ENCODE data around the gene IL3.

IL3 gene

DNA sequence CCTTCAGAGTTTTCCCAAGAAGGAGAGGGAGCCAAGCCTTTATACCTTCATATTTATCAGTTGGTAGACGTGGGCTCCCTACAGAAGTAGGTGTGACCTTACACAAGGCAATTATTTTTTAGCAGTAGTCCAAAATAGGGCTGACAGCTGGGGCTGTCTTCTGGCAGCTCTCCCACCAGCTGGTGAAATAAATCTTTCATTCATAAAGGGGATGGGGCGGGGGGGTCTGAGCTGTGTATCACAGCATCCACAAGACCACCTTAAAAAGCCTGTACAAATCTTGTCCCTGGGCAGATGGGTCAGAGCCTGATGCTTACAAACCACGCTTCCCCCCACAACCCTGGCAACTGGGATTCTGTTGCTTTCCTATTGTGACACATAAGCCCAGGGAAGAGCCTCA is 32.8 kb downstream of the IL3 start:
- no peak overlapping the region for H3K4me3 ChIP-seq (ENCODE audit: low read length)
- H3K9me3 ChIP-seq (replicated peaks; ENCODE audit: low read length) = no peaks in the 10 kb centered on the region
- no peaks in the 10 kb centered on the region for H3K36me3 ChIP-seq (ENCODE audit: insufficient read depth, low read length)
- no peak overlapping the region for H3K9ac ChIP-seq (ENCODE audit: low read depth, low read length)
- no peaks in the 10 kb centered on the region for H3K27me3 ChIP-seq (ENCODE audit: control insufficient read depth, insufficient read depth, low read length)
- H3K4me1 ChIP-seq (ENCODE audit: control insufficient read depth, insufficient read depth, low read length) = peaks cover 42% of the 10 kb centered on the region
- H3K4me2 ChIP-seq (ENCODE audit: low read length) = no peak overlapping the region

DNA sequence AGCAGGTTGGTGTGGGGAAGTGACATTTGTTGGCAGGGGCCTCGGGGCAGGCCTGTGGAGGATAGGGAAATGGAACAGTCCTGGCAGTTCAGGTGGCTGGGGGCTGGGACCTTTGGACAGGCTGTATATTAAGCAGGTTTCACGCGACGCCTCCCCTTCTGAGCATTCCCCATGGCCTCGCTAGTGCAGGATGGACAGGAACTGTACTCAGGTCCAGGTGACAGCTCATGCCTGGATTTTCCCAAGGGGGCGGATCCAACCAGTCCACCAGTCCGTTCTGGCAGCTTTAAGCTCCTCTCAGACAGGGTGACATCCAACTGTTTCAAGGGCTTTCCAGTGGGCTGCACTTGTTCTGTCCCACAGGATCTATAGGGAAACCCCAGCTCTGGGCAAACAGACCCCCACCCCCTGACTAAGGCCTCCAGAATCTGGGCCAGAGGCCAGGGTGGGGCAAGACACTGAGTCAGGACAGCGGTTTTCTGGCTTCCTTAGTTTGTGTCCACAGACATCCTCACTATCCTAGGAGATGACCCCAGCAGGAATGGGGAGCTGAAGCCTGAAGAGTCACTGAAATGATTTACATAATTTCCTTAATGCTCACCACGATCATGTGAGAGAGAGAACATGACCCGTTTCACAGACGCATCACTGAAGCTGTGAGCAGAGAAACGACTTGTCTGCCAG is 34.1 kb downstream of the IL3 start:
- peak overlapping the region; percentile 23 for H3K4me3 ChIP-seq (ENCODE audit: low read length)
- H3K27me3 ChIP-seq (ENCODE audit: control insufficient read depth, insufficient read depth, low read length) = no peaks in the 10 kb centered on the region
- peaks cover 52% of the 10 kb centered on the region for H3K4me1 ChIP-seq (ENCODE audit: control insufficient read depth, insufficient read depth, low read length)
- no peaks in the 10 kb centered on the region for H3K36me3 ChIP-seq (ENCODE audit: insufficient read depth, low read length)
- peak overlapping the region; percentile 77 for H3K9ac ChIP-seq (ENCODE audit: low read depth, low read length)
- H3K4me2 ChIP-seq (ENCODE audit: low read length) = peak overlapping the region; percentile 67
- H3K9me3 ChIP-seq (replicated peaks; ENCODE audit: low read length) = no peaks in the 10 kb centered on the region

DNA sequence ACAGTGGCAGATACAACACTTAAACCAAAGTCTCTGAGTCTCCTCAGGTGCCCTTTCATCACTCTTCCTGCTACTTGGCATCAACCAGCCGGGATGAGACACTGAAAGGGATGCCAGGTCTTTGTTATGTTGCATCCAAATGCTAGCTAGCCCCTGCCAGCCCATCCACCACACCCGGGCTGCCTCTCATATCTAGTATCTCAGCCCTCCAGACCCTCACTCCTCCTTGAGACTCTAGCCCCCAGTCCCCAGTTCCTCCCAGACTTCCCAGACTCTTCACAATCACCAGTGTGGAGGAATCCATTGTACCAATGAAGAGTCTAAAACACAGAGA is 34.6 kb downstream of the IL3 start:
- peak overlapping the region; percentile 77 for H3K9ac ChIP-seq (ENCODE audit: low read depth, low read length)
- H3K4me3 ChIP-seq (ENCODE audit: low read length) = peak overlapping the region; percentile 23
- peak overlapping the region; percentile 67 for H3K4me2 ChIP-seq (ENCODE audit: low read length)
- no peaks in the 10 kb centered on the region for H3K27me3 ChIP-seq (ENCODE audit: control insufficient read depth, insufficient read depth, low read length)
- H3K36me3 ChIP-seq (ENCODE audit: insufficient read depth, low read length) = no peaks in the 10 kb centered on the region
- peaks cover 47% of the 10 kb centered on the region for H3K4me1 ChIP-seq (ENCODE audit: control insufficient read depth, insufficient read depth, low read length)
- H3K9me3 ChIP-seq (replicated peaks; ENCODE audit: low read length) = no peaks in the 10 kb centered on the region

GRCh38 chr5:132095424-132095972 is 35.0 kb downstream of the IL3 start:
- Histone ChIP-seq H3K9ac (ENCODE audit: low read depth, low read length) (peak overlapping the region; percentile 77), H3K4me1 (ENCODE audit: control insufficient read depth, insufficient read depth, low read length) (peaks cover 42% of the 10 kb centered on the region), H3K4me3 (ENCODE audit: low read length) (peak overlapping the region; percentile 23), H3K4me2 (ENCODE audit: low read length) (peak overlapping the region; percentile 67), H3K27me3 (ENCODE audit: control insufficient read depth, insufficient read depth, low read length) (no peaks in the 10 kb centered on the region), H3K9me3 (replicated peaks; ENCODE audit: low read length) (no peaks in the 10 kb centered on the region), H3K36me3 (ENCODE audit: insufficient read depth, low read length) (no peaks in the 10 kb centered on the region)

- H3K4me1 ChIP-seq (ENCODE audit: control insufficient read depth, insufficient read depth, low read length) = peaks cover 40% of the 10 kb centered on the region
- no peak overlapping the region for H3K4me3 ChIP-seq (ENCODE audit: low read length)
- no peaks in the 10 kb centered on the region for H3K27me3 ChIP-seq (ENCODE audit: control insufficient read depth, insufficient read depth, low read length)
- no peak overlapping the region for H3K4me2 ChIP-seq (ENCODE audit: low read length)
- no peak overlapping the region for H3K9ac ChIP-seq (ENCODE audit: low read depth, low read length)
- no peaks in the 10 kb centered on the region for H3K36me3 ChIP-seq (ENCODE audit: insufficient read depth, low read length)
- no peaks in the 10 kb centered on the region for H3K9me3 ChIP-seq (replicated peaks; ENCODE audit: low read length)
Observed at GRCh38 chr5:132096904-132097303, 36.4 kb downstream of the IL3 start.

DNA sequence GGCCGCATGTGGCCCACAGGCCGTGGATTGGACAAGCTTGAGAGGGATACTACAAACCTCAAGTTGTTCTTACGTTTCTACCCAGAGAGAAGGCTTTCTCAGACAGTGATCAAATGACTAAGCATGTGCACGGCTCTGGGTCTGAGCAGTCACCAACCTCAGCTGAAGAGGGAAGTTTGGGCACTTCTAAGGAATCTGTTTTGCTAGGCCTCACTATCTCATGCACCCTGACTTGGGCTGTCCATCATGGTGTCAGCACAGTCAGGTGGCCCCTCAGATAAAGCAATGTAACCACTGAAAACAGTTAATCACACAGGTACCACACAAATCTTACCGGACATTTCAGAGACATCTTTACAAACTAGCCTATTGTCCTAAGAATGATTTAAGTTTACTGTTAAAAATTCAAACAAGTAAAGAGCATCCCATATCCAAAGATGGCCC is 37.7 kb downstream of the IL3 start:
- peaks cover 51% of the 10 kb centered on the region for H3K4me1 ChIP-seq (ENCODE audit: control insufficient read depth, insufficient read depth, low read length)
- peak overlapping the region; percentile 5 for H3K9ac ChIP-seq (ENCODE audit: low read depth, low read length)
- H3K36me3 ChIP-seq (ENCODE audit: insufficient read depth, low read length) = no peaks in the 10 kb centered on the region
- H3K9me3 ChIP-seq (replicated peaks; ENCODE audit: low read length) = no peaks in the 10 kb centered on the region
- no peaks in the 10 kb centered on the region for H3K27me3 ChIP-seq (ENCODE audit: control insufficient read depth, insufficient read depth, low read length)
- H3K4me2 ChIP-seq (ENCODE audit: low read length) = no peak overlapping the region
- H3K4me3 ChIP-seq (ENCODE audit: low read length) = no peak overlapping the region

DNA sequence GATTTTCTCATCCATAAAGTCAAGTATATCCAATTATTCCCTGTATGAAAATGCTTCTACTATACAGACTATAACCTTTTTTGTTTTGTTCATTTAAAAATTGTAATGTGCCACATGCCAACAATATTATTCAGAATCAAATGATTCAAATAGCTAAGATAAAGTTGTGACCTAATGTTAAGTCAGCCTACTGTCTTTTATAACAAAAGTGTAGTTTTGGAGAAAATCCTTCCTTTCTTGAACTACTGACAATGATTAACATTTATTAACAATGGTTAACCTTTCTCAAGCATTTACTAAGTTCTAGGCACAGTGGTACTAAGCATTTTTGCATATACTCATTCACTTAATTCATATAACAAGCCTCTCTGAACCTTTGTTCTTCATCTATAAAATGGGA is 38.2 kb downstream of the IL3 start:
- Histone ChIP-seq H3K9ac (ENCODE audit: low read depth, low read length) (no peak overlapping the region), H3K4me3 (ENCODE audit: low read length) (no peak overlapping the region), H3K27me3 (ENCODE audit: control insufficient read depth, insufficient read depth, low read length) (no peaks in the 10 kb centered on the region), H3K36me3 (ENCODE audit: insufficient read depth, low read length) (no peaks in the 10 kb centered on the region), H3K4me1 (ENCODE audit: control insufficient read depth, insufficient read depth, low read length) (peaks cover 52% of the 10 kb centered on the region), H3K9me3 (replicated peaks; ENCODE audit: low read length) (no peaks in the 10 kb centered on the region), H3K4me2 (ENCODE audit: low read length) (no peak overlapping the region)

GRCh38 chr5:132099076-132099748 is 38.8 kb downstream of the IL3 start:
- H3K9me3 ChIP-seq (replicated peaks; ENCODE audit: low read length) = no peaks in the 10 kb centered on the region
- H3K27me3 ChIP-seq (ENCODE audit: control insufficient read depth, insufficient read depth, low read length) = no peaks in the 10 kb centered on the region
- no peak overlapping the region for H3K4me3 ChIP-seq (ENCODE audit: low read length)
- H3K4me1 ChIP-seq (ENCODE audit: control insufficient read depth, insufficient read depth, low read length) = peaks cover 52% of the 10 kb centered on the region
- no peaks in the 10 kb centered on the region for H3K36me3 ChIP-seq (ENCODE audit: insufficient read depth, low read length)
- no peak overlapping the region for H3K4me2 ChIP-seq (ENCODE audit: low read length)
- no peak overlapping the region for H3K9ac ChIP-seq (ENCODE audit: low read depth, low read length)

DNA sequence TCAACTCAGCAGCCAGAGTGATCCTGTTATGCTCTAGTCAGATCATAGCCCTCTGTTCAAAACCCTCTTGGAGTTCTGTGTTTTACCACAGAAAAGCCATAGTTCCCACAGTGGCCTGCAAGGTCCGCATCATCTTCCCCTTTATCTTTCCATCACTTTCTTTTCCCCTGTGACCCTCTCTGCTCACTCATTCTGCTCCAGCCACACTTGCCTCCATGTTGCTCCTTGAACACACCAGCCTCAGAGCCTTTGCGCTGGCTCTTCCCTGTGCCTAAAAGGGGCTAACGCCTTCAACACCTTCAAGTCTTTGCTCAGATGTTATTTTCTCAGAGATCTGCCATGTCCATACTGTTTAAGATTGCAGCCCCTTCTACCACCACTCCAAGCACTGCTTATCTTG is 39.5 kb downstream of the IL3 start:
- H3K9me3 ChIP-seq (replicated peaks; ENCODE audit: low read length) = no peaks in the 10 kb centered on the region
- peaks cover 52% of the 10 kb centered on the region for H3K4me1 ChIP-seq (ENCODE audit: control insufficient read depth, insufficient read depth, low read length)
- no peak overlapping the region for H3K4me2 ChIP-seq (ENCODE audit: low read length)
- H3K27me3 ChIP-seq (ENCODE audit: control insufficient read depth, insufficient read depth, low read length) = no peaks in the 10 kb centered on the region
- no peak overlapping the region for H3K4me3 ChIP-seq (ENCODE audit: low read length)
- H3K9ac ChIP-seq (ENCODE audit: low read depth, low read length) = no peak overlapping the region
- H3K36me3 ChIP-seq (ENCODE audit: insufficient read depth, low read length) = no peaks in the 10 kb centered on the region

DNA sequence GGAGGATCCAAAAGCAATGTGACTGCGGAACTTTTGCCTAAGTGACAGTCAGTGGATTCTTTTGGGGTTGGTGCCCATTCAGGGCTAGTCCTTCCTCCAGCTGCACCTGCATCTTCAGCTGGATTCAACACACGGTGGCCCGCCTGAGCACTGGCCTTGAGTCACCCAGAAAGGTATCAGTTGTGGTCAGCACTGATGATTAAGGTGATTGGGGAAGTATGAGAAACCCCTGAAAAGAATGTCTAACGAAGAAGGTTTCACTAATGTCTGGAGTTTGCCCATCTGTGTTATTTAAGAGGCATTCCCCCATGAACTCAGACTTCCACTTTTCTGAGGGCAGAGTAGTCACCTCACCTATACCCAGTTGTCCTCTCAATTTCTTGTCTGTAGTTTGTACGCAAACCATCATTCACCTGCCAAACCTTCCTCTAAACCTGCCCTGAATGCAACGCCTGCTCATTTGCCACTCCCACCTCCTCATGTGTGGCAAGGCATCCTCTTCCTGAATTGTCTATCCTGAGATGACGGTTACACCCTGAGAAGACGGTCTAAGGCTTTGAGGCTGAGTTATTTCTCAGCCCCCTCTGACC is 40.3 kb downstream of the IL3 start:
- Histone ChIP-seq H3K4me2 (ENCODE audit: low read length) (no peak overlapping the region), H3K4me1 (ENCODE audit: control insufficient read depth, insufficient read depth, low read length) (peaks cover 44% of the 10 kb centered on the region), H3K4me3 (ENCODE audit: low read length) (no peak overlapping the region), H3K9ac (ENCODE audit: low read depth, low read length) (no peak overlapping the region), H3K9me3 (replicated peaks; ENCODE audit: low read length) (no peaks in the 10 kb centered on the region), H3K36me3 (ENCODE audit: insufficient read depth, low read length) (no peaks in the 10 kb centered on the region), H3K27me3 (ENCODE audit: control insufficient read depth, insufficient read depth, low read length) (no peaks in the 10 kb centered on the region)

DNA sequence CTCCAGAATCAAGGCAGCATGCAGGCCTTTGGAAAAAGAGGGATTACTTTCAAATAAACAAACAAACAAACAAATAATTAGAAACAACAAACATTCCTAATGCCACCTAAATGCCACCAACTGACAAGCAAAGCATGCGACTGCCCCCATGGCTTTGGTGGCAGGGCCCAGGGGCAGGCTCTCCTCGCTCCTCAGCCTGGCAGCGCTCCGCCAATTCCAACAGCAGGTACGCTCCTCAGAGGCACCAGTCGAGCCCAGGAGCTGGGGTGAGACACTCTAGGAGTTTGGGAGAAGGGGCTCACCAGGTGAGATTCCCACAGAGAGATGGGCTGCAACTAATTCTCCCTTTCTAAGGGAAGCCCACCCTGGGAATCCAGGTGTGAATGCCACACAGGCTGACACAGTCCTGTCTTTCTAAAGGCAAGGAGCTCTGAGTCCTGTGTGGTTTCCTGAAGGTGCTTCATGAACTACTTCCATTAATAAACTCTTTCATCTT is 41.0 kb downstream of the IL3 start:
- H3K36me3 ChIP-seq (ENCODE audit: insufficient read depth, low read length) = no peaks in the 10 kb centered on the region
- no peak overlapping the region for H3K9ac ChIP-seq (ENCODE audit: low read depth, low read length)
- no peaks in the 10 kb centered on the region for H3K9me3 ChIP-seq (replicated peaks; ENCODE audit: low read length)
- no peaks in the 10 kb centered on the region for H3K27me3 ChIP-seq (ENCODE audit: control insufficient read depth, insufficient read depth, low read length)
- no peak overlapping the region for H3K4me2 ChIP-seq (ENCODE audit: low read length)
- peaks cover 42% of the 10 kb centered on the region for H3K4me1 ChIP-seq (ENCODE audit: control insufficient read depth, insufficient read depth, low read length)
- no peak overlapping the region for H3K4me3 ChIP-seq (ENCODE audit: low read length)

Data from skeletal muscle satellite cell (primary cell).